OCI-M2 (cell line): ENCODE results near the gene DCAF8.

Experiments
- DNase-seq: peaks from one replicate; lab custom pipeline; 2025; ENCODE audit not compliant: unreplicated experiment; lab: John Stamatoyannopoulos, UW

DCAF8 gene

DNA sequence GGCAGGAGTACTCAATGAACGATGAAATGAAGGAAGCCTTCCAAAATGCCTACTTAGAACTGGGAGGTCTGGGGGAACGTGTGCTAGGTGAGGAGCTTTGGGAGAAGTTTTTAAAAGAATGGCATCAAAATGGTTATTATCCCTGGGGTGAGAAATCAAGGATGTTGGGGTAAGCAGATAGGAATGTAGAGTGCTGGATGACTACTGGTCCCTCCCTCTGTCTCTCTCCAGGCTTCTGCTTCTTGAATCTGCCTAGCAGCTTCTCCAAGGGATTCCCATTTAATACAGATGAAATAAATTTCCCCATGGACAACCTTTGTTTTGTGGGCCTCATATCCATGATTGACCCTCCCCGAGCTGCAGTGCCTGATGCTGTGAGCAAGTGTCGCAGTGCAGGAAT lies 91.0 kb downstream of the DCAF8 start:
- no peak for DNase-seq

DNA sequence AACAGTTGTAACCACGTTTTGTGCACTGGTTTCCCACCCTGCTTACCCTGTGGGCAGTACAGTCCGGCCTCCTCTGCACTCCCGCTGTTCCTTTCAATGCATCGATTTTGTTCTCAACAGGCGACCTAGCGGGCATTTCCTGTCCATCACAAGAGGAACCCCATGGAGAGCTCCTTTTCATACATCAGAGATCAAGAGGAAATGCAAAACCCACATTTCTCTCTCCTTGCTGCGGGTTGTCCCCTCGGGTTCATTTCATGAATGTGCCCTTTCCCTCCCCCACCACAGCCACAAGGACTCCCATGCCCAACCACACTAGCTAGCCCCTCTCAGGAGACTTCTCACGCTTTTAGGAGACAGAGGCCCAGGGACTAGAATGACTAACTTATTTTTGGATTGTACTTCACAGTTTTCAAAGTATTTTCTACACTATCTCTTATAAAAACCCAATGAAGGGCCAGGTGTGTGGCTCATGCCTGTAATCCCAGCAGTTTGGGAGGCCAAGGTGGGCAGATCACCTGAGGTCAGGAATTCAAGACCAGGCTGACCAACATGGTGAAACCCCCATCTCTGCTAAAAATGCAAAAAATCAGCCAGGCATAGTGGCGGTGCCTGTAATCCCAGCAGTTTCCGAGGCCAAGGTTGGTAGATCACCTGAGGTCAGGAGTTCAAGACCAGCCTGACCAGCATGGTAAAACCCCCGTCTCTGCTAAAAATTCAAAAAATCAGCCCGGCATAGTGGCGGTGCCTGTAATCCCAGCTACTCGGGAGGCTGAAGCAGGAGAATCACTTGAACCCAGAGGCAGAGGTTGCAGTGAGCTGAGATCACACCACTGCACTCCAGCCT lies 92.6 kb downstream of the DCAF8 start:
- DNase-seq, result no peak

DNA sequence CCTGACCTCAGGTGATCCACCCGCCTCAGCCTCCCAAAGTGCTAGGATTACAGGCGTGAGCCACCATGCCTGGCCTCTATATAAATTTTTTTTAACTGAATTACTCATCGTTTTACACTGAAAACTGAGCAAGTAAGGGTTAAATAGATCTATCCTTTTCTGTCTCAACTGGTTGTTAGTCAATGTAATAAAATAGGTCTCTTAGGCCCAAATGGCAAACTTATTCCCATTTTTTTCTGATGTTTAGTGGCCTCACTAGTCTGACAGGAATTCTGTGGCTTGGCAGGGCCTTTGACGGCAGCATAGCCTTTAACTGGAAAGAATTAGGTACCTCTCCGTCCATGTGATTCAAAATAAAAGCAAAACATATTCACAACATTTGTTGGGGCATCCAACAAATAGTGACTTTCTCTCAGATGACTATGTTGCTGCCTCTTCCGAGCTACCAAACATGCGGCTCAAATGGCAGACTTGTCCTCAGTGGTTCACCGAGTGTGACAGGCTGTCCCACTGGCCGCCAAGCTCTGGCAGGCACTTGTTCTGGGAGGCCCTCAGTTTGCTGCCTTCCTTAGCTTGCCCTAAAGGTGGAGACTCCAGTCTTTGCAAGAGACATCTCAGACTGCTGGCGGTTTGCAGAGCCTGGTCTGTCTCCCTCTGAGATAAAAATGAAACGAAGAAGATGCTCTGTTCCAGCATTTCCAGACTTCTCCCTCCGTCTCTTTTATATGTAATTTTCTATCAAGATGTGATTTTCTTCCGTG lies 93.6 kb downstream of the DCAF8 start:
- no peak for DNase-seq

DNA sequence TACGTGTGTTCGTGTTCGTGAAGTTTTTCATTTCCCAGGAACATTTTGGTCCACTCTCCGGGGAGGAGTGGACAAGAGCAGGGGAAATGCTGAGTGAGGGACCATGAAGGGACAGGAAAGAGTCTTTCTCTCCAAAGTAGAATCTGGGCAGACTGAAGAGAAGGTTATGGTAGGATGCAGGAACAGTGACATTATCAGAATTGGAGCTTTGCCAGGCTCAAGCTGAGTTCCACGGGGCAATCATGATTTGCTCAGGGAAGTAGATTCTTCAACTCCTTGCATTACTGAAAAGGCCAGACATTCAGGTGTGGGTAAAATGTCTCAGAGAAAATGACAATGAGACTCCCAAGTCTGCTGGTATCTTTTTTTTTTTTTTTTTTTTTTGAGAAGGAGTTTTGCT lies 94.3 kb downstream of the DCAF8 start:
- no peak for DNase-seq

DNA sequence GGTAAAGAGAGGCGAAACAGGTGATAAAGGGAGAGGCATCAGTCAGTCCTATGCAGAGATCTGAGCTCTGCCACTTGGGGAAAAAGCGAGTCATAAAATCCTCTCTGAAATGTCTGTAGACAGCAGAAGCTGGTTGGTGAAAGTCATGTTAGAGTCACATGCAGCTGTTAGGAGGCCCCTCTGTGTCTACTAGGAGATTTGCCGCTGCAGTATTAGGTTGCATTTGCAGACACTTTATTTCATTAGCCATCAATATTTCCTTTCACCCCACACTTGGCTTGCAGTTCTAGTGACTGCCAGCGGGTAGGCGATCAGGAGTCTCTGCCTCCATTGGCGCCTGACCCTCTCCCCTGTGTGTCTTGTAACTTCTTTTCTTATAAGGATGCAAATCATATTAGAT lies 94.8 kb downstream of the DCAF8 start:
- no peak for DNase-seq

DNA sequence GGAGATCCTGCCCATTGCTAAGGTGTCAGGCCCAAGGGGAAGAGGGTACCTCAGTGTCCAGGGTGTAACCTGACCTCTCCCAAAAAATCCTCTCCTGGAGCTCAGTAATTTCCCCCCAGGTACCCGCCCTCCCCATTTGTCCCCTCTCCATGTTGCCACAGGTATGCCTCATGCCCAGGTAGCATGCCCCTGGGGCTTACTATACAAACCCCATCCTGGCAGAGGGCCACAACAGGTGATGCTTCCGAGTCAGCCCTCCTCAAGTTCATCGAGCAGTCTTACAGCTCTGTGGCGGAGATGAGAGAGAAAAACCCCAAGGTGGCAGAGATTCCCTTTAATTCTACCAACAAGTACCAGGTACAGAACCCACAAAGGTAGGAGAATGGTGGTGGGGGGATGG lies 95.3 kb downstream of the DCAF8 start:
- DNase-seq, result no peak

DNA sequence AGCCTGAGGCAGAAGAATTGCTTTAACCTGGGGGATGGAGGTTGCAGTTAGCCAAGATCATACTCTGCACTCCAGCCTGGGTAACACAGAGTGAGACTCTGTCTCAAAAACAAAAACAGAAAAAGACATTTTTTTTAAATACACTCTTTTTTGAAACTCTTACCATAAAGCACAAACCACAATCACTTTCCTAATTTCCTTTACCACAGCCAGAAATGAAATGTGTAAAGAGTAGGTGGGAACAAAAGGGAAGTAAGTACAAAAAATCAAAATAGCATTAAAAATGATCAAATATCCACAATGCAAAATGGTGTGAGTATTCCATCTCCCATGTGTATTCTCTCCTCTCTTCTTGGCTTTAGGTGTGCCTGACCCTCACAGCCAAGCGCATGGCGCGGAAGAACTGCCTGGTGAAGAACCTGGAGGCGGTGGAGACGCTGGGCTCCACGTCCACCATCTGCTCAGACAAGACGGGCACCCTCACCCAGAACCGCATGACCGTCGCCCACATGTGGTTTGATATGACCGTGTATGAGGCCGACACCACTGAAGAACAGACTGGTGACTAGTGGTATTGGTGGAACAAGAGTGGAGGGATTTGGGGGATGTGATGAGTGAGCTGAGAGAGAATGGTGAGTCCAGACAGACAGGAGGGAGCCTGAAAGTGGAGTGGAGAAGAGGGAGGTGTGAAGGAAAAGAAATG lies 96.0 kb downstream of the DCAF8 start:
- DNase-seq, result no peak
